HS-5 (cell line): ENCODE data around the gene EDNRA.

Source experiments
- DNase-seq: peaks from one replicate; pipeline ENCODE4 v3.0.0-alpha.2; 2012; ENCODE audit warnings: low read depth

EDNRA gene

DNA sequence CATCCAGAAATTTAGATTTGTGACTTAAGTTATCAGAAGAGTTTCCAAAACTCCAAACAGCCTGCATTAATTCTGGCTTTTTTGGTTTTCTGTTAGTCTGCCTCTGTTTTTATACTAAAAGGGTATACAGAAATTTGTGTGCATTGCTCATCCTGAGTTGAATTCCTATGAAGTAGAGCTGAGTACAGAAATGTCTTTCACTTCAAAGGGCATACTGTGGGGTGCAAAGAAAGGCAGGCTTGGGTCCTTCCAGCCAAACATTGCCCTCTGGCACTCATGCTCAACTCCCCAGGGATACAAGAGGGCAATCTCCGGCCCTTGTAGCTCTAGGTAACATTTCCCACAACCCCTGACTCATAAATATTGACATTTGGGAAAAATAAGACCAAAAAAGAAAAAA, 108.7 kb downstream of the EDNRA start:
- no peak for DNase-seq

DNA sequence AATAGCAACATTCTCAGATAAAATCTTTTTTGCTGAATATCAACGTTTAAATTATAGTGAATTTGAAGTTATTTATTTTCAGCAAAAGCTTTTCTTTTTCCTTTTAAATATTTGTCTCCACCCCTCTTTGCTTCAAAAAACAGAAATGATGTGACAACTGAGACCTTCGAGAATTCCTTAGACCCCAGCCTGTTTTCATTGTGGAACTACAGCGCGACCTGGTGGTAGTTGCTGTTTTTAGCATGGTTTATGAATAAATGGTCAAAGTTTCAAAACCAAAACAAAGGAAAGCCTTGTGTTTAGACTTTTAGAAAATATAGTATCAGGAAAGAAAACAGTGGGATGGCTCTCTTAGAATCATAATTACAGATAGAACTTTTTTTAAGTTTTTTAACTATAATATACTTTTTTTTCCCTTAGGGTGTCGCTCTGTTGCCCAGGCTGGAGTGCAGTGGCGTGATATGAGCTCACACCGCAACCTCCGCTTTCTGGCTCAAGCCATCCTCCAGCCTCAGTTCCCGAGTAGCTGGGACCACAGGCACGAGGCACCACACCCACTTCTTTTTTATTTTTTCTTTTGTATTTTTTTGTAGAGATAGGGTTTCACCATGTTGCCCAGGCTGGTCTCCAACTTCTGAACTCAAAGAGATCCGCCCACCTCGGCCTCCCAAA, 109.5 kb downstream of the EDNRA start:
- no peak for DNase-seq

DNA sequence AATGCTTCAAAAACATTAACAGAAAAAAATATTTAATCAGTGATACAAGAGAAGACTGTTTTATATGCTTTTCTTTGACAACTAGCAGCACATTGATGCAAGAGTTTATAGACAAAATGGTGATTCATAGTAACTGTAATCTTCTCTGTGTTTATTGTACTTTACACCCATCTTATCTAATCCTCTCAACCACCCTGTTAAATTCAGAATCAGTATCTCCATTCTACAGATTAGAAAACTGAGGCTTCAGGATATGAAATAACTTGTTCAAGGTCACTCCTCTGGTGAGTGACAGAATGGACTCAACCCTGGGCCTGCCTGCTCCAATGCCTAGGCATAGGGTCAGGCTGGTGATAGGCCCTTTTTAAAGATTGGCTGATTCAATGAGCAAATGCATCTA, 110.2 kb downstream of the EDNRA start:
- no peak for DNase-seq

DNA sequence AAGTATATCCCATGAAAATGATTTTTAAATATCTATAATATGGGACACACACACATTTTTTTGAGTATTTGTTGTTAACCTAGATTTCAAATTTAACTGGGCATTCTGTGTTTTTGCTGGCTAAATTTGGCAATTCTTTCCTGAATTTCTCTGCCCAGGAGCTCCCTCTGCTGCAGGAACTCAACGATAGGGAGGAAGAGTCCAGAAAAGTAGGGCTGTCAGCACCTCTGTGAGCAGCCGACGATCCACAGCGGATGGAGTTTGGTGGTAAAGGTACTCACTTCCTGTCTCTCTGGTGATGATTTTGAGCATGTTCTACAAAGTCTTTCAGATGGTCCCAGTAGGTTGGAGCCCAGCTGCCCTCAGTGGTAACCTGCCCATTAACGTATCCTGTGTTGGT, 113.2 kb downstream of the EDNRA start:
- no peak for DNase-seq
